ENCODE results near the gene TEC.
A peak's percentile ranks its signal among the peaks of the same experiment; 100 is the strongest.

TEC gene

DNA sequence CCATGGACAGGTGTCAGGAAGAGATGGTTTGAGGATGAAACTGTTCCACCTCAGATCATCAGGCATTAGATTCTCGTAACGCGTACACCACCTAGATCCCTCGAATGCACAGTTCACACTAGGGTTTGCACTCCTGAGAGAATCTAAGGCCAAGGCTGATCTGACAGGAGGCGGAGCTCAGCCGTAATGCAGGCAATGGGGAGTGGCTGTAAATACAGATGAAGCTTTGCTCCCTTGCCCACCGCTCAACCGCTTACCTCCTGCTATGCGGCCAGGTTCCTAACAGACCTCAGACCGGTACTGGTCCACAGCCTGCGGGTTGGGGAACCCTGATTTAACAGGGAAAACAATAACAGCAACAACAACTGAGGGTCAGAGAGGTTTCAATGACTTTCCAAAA is 2.0 kb upstream of the TEC start:
- no peak for DNase-seq
- in situ Hi-C loops (cut with HindIII; ENCODE audit: low pct_ligation_motif_present, low pct_unique_long_range_greater_than_20kb, low sequenced_read_pairs), result no loop called here

DNA sequence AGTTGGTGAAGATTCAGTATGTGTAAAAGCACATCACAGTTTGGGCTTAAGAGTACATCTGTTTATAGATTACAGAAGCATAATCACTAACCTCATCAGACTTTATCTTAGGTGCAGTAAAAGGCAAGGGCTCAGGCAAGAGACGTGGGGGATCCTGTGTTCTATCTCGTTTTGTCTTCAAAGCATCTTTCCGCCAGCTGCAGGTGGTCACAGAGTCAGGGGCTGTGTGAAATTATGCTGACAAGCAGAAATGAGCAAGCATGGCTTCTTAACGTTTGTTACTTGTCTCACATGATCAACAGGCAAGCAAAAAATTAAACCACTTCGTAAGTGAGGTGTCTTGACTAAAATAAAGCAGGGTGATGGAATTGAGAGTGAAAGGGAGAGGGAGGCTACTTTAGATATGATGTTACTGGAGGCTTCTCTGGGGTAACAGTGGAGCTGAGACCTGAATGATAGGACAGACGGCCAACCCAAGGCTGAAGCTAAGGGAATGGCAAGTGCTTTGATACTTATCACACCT is 1.4 kb upstream of the TEC start:
- in situ Hi-C loops (cut with HindIII; ENCODE audit: low pct_ligation_motif_present, low pct_unique_long_range_greater_than_20kb, low sequenced_read_pairs), result no loop called here
- no peak for DNase-seq

DNA sequence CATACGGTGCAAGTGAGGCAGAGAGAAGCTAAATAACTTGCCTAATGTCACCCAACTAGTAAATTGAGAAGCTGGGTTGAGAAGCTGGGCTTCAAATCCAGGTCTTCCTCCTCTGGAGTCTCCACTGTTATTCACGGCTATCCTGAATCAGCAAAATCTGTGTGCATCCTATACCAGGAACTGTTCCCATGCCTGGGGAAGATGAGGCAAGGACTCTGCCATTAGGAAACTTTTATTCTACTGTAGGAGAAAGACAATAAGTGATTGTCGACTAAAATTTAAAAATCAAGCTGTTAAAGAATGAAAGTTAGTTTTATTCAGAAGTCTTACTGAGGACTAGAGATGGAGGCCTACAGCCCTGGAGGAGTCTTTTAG is 872 bp upstream of the TEC start:
- DNase-seq, result no peak
- in situ Hi-C loops (cut with HindIII; ENCODE audit: low pct_ligation_motif_present, low pct_unique_long_range_greater_than_20kb, low sequenced_read_pairs), result no loop called here

DNA sequence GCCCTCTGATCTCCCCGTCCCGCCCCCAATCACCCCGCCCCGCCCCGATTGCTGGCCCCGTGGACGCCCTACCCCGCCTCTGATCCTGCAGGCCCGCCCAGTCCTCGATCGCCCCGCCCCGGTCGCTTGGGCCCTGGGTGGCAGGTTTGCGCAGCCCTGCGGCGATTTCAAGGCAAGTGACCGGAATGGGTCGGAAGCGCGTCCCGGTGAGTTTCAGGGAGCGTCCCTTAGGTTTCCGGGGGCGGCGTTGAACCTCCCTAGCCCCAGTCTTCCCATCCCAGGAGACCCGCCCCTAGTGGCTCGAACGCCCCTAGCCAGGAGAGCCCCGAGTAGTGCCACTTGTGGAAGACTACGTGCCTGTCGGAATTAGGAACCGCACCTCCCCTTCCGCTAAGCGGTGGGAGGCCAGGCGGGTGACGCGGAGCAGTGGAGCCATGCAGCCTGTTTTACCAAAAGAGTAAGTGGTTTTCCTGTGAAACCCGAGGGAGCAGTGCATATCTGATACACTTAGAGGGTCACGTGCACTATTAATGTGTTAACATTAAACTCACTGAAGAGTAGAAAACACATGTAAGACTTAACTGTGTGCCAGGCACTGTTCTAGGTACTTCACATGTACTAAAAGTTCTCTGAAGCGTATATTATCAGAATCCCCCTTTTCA is 354 bp upstream of the TEC start:
- in situ Hi-C loops (cut with HindIII; ENCODE audit: low pct_ligation_motif_present, low pct_unique_long_range_greater_than_20kb, low sequenced_read_pairs), result no loop called here
- peak; percentile 88 for DNase-seq

DNA sequence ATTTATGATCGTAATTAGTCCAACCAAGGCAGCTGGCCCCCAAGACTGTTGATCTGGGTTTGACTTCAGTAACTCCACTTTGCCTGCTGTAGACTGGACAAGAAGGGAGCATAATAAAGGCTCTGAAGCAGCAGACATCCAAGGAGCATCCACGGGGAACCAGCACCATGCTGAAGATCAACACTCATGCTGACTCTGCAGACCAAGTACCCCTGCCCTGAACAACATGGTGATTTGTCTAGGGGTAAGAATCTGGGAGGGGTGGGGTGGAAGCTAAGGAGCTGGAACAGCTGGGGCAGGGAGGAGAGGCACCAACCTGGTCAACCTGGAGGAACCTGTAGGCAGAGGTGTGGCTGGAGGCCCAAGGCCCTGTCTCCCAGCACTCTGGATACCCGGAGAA is 2.1 kb downstream of the TEC start:
- in situ Hi-C loops (cut with HindIII; ENCODE audit: low pct_ligation_motif_present, low pct_unique_long_range_greater_than_20kb, low sequenced_read_pairs), result no loop called here

DNA sequence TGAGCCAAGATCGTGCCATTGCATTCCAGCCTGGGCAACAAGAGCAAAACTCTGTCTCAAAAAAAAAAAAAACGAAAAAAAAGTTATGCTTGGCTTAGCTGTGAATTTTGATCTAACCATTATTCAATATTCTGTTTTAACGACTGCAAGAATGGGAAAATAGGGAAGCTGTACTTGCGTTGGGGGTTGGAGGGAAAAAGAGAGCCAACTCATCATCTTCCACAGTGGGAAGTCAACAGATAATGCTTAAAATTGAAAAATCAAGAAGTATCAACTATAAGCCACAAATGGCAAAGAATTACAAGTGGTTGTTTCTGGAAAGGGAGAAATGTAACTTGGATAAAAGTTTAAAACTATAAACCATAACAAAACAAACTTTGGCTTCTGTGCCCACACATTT is 2.9 kb downstream of the TEC start:
- DNase-seq, result no peak
- in situ Hi-C loops (cut with HindIII; ENCODE audit: low pct_ligation_motif_present, low pct_unique_long_range_greater_than_20kb, low sequenced_read_pairs), result no loop called here

More for the DNA sequence above, 2.1 kb downstream of the TEC start:
- DNase-seq, result no peak

DNA sequence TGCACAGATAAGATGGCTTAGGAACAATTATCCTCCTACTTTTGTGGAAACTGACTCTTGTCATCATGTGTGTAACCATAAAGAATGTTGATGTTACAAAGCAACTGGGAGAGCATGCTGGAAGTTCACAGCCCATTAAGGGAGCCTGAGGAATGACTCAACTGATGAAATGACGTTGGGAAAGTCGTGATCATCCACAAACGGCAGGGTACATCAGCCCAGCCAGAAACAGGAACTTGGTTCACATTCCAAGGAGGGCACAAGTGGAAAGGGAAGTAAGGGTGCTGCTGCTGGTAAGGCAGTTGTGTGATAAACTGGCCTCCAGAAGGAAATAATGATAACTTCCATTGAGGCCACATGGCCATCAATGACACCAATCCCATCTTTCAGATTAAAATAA is 6.7 kb downstream of the TEC start:
- in situ Hi-C loops (cut with HindIII; ENCODE audit: low pct_ligation_motif_present, low pct_unique_long_range_greater_than_20kb, low sequenced_read_pairs), result no loop called here

DNA sequence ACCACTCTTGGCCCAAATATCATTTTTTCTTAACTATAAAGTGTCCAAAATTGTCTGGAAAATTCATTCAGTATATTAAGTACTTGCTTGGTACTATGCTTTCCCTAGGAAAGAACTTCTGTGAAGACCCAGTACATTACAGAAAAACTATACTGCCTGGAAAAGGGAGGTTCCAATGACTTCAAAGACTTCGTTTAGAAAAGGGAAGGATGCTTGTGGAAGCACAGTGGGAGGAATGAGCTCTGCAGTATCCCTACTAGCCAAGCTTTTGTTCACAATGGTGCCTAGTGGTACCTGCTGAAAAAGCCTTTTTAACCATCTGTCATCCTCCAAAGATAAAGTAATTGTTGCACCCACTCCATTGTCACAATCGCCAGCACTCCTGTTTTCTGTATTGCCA is 7.2 kb downstream of the TEC start:
- DNase-seq, result no peak
- in situ Hi-C loops (cut with HindIII; ENCODE audit: low pct_ligation_motif_present, low pct_unique_long_range_greater_than_20kb, low sequenced_read_pairs), result no loop called here

More for the DNA sequence above, 6.7 kb downstream of the TEC start:
- DNase-seq, result peak; percentile 63

DNA sequence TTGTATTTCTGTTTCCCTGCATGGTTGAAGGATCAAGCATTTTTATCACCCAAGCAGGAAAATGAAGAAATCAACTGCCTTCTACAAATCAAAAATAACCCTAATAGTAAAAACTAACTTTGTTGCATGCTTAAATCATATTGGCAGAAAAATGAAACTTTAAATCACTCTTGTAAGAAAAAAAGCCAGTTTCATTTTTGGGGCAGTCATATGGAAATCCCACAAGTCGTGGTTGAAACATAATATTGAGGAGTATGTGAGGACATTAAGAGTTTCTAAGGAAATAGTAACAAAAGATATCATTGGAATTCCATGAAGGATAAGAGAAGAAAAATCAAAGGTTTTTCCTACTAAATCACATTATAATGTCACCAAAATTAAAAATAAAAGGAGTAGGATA is 8.4 kb downstream of the TEC start:
- in situ Hi-C loops (cut with HindIII; ENCODE audit: low pct_ligation_motif_present, low pct_unique_long_range_greater_than_20kb, low sequenced_read_pairs), result no loop called here
- peak; percentile 22 for DNase-seq

DNA sequence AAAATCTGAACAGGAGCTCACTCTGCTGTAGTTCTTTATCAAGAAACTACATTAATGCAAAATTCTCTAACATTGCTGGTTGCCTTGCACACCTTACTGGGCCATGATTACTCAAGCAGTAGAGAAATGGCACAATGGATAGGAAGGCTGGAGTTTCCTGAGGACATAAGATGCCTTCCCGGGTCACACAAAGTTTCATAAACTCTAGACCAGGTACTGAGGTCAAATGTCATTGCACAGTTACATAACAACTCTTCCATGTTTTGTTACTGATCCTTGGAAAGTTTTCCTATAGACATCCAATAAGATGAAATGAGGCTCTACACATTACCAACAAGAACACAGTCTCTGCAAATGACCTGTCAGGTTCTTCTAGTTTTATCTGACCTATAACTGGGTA is 9.9 kb downstream of the TEC start:
- no peak for DNase-seq
- in situ Hi-C loops (cut with HindIII; ENCODE audit: low pct_ligation_motif_present, low pct_unique_long_range_greater_than_20kb, low sequenced_read_pairs), result no loop called here

DNA sequence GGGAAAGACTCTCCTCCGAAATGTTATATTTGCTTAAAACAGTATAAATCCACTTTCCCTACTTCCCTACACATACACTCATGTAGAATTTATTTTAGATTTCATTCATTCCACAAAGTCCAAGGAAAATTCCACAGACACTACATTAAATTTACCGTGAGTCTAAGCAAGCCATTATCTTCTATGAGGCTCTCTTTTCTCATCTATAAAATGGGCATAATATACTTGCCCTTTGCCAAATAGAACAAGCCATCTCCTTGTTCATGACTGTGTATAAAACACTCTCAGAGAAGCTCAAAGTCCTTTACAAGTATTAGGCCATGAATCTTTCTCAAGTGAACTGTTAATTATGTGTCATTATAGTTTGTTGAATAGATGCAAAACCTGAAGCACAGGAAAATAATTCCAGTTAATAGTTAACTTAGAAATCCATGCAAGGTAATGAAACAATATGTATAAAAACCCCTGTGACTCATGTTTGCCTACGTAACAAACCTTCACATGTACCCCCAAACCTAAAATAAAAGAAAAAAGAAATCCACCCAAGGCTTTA is 10.7 kb downstream of the TEC start:
- no peak for DNase-seq
- in situ Hi-C loops (cut with HindIII; ENCODE audit: low pct_ligation_motif_present, low pct_unique_long_range_greater_than_20kb, low sequenced_read_pairs), result no loop called here

DNA sequence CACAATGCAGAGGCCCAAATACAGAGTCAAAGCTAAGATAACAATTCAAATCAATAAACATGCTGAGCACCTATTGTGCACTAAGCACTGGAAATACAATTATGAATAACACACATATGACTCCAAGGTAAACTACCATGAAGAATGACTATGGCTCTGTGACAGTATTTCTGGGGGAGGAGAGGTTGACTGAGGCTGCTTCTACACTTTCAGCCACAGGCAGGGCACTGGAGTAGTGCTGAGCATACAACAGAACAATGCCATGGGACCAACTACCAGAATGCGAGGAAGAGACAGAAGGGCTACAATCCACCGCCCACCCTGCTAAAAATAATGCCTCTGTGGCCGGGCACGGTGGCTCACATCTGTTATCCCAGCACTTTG is 13.7 kb downstream of the TEC start:
- no peak for DNase-seq
- in situ Hi-C loops (cut with HindIII; ENCODE audit: low pct_ligation_motif_present, low pct_unique_long_range_greater_than_20kb, low sequenced_read_pairs), result no loop called here

DNA sequence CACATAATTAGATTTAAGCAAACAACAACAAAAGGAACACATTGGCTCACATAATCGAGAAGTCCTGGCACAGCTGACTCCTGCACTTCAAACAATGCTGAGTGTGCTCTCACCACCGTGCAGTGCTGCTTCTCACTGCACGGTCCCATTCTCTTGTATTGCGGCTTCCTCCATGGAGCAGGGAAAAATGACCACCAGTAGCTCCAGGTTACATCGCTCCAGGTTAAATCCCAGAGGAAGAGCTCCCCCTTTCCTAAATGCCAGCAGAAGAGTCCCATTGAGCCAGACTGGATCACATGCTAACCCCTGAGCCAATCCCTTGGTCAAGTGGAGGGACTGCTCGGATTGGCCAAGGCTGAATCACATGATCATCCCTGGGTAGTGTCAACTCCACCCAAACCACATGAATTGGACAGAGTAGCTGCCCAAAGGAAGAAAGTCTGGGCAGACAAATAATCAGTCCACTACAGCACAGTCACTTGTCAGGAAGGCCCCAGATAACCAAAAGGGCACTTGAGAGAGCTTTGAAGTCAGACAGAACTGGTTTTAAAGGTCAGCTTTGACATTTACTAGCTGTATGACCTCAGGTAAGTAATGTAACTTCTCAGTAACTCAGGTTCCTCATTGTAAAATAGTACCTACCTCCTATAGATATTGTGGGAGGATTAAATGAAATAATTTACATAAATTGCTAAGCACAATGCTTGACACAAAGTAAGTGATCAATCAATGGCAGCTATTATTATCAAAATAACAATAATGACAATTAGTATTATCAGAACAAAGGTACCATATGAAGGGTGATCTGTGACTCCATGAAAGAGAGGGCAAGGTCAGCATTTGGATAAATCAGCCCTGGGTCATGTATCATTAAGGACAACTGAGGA is 14.3 kb downstream of the TEC start:
- in situ Hi-C loops (cut with HindIII; ENCODE audit: low pct_ligation_motif_present, low pct_unique_long_range_greater_than_20kb, low sequenced_read_pairs), result no loop called here
- no peak for DNase-seq

DNA sequence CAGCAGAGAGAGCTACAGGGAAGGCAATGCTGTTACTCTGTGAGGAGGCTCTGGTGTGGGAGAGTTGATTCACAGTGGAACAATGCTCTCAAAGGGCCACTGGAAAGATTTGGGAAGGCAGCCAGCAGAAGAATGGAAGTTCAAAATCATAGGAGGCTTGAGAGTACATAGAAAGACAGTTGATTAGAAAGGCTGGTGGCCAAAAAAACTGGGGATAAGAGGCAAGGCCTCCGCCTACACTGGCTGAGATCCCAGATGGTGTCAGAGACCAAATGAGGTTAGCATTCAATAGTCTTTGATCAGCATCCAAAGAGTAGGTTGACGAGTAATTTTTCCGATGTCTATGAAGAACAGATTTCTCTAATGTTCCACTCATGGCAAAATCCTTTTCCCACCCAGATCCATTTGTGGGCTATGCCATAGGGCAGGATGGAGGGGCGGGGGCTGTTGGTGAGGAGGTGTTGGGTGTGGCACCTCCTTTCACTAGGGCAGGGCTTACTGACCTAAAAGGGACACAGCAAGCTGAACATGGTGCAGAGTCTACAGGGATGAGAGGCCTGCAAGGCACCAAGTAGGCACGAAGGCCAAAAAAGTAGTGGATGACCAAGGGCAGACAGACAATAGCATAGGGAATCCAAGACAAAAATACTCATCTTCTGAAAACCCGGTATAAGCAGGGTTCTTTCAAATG is 15.1 kb downstream of the TEC start:
- DNase-seq, result peak; percentile 42
- in situ Hi-C loops (cut with HindIII; ENCODE audit: low pct_ligation_motif_present, low pct_unique_long_range_greater_than_20kb, low sequenced_read_pairs), result no loop called here

DNA sequence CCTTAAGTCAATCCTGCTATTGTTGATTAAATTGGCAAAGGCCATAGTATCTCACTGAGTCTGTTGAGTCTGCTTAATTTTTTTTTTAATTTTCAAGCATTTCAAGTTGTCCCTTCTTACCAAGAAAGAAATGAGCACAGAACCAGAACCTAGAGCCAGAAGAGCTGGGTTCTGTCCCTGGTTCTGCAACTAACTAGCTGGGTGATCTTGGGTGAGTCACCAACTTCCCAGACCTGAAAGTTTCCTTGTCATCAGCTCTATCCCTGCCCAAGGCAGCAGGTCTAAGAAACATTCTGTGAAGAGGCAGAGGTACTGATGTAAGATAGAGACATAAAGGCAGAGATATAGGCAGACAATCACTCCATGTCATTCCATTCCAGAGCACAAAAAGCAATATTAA is 17.3 kb downstream of the TEC start:
- in situ Hi-C loops (cut with HindIII; ENCODE audit: low pct_ligation_motif_present, low pct_unique_long_range_greater_than_20kb, low sequenced_read_pairs), result no loop called here
- DNase-seq, result no peak

DNA sequence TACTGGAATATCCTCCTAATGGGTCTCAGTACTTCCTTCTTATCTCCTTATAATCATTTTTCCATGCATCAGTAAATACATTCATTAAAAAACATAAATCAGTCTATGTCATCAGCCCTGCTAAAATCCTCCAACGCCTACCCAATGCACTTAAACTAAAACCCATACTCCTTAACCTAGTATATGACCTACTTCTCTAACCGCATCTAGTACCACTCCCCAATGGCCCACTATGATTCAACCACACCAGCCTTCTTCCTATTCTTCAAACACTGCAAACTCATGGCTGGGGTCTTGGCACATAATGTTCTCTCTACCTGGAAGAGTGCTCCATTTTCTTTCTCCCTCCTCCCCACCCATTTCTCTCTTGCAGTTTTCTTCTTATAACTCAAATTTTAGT is 18.7 kb downstream of the TEC start:
- in situ Hi-C loops (cut with HindIII; ENCODE audit: low pct_ligation_motif_present, low pct_unique_long_range_greater_than_20kb, low sequenced_read_pairs), result no loop called here
- no peak for DNase-seq

DNA sequence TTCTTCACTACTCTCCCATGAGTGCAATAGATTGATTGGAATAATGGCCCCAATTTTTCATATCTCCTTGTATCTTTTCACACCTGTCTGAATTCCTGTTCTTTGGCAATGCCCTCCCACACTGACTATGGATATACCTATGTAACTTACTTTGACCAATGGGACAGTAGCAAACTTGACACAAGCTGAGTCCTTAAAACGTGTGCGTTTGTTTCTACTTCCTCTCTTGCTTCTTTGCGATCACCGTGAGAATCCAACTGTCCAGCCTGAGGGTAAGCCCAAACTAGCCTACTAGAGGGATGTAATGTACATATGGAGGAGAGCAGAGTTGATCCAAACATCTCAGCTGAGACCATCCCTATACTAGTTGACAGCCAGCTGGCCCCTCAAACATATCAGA is 19.3 kb downstream of the TEC start:
- in situ Hi-C loops (cut with HindIII; ENCODE audit: low pct_ligation_motif_present, low pct_unique_long_range_greater_than_20kb, low sequenced_read_pairs), result no loop called here
- DNase-seq, result no peak

DNA sequence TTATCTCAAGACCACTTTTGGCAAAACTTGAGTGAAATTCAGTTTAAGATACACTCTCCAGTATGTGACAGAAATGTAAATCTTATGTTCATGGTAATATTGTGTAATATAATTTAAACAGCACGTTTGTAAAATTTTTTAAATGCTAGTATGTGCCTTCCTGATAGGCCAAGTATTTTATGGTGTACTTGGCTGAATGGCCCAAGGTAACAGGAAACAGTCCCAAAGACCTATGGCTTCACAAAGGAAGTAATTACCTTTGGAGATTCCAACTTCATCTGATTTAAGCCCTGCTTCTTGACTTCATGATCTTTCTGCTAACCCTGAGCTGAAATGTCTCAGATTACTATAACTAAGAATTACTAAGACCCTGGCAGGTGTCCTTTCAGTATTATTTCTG is 20.3 kb downstream of the TEC start:
- in situ Hi-C loops (cut with HindIII; ENCODE audit: low pct_ligation_motif_present, low pct_unique_long_range_greater_than_20kb, low sequenced_read_pairs), result no loop called here
- no peak for DNase-seq

DNA sequence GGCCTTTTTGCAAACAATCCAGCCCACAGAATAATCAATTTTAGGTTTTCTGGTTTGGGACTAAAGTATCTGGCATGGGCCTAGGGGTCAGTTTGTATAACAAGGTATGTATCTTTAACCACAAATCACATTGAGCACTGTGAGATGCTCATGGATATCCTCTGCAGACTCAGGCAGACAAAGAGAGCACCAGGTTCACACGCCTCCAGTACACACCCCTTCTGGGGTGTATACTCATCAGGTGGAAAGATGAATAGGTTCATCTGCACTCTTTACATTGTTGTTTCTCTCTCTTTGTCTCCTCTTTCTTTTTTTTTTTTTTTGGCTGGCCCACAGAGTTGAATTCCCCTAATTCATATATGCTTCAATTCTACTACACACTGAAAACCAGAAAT is 21.1 kb downstream of the TEC start:
- no peak for DNase-seq
- in situ Hi-C loops (cut with HindIII; ENCODE audit: low pct_ligation_motif_present, low pct_unique_long_range_greater_than_20kb, low sequenced_read_pairs), result no loop called here
